ENCODE measurements around the gene PTPRN2. TPM values are rescaled to one million over a fixed set of nuclear protein-coding genes. Genes with fewer than 3 reads are reported as not detected.
"Not testable (repeated sequence)": the region's sequence is repeated elsewhere in the genome, so short reads cannot be mapped to it uniquely, and the experiment has no call there.

The PTPRN2 gene
- polyA plus RNA-seq, 1 experiment, result 0.02 TPM

DNA sequence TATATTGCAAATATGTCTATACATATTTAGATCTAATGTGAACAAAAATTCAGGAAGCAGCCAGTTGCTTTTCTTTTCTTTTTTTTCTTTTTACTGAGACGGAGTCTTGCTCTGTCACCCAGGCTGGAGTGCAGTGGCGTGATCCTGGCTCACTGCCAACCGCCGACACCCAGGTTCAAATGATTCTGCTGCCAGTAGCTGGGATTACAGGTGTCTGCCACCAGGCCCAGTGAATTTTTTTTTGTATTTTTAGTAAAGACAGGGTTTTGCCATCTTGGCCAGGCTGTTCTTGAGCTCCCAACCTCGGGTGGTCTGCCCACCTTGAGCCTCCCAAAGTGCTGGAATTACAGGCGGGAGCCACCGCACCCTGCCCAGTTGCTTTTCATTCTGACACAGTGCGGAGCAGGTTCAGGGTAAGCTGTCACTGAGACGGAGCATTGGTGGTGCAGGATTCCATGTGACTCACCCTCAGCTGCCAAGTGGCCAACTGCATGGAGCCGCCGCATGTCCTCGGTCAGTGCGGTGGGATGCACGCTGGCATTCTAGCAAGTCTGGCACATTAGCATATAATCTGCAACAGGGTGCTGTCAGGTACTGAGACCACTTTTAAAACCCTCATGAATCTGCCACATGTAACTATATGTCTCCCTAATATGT is 888.1 kb downstream of the PTPRN2 start:
- CTCF ChIA-PET, result no interaction called here

DNA sequence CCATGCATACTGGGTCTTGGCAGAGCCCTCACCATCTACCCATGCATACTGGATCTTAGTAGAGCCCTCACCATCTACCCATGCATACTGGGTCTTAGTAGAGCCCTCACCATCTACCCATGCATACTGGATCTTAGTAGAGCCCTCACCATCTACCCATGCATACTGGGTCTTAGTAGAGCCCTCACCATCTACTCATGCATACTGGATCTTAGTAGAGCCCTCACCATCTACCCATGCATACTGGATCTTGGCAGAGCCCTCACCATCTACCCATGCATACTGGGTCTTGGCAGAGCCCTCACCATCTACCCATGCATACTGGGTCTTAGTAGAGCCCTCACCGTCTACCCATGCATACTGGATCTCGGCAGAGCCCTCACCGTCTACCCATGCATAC is 890.3 kb downstream of the PTPRN2 start:
- POLR2A ChIA-PET; H3K4me3 ChIP-seq (ENCODE audit: low read depth, low read length); H3K27ac ChIP-seq (ENCODE audit: low read depth, low read length); CTCF ChIA-PET; H3K27me3 ChIP-seq (ENCODE audit: control insufficient read depth, insufficient read depth, low read length); DNase-seq (ENCODE audit: low read depth, low spot score): not testable (repeated sequence)
- peaks cover 22% of the 10 kb centered on the region for H3K9me3 ChIP-seq (ENCODE audit: control insufficient read depth, insufficient read depth, low read length)

More for the DNA sequence above, 888.1 kb downstream of the PTPRN2 start:
- Histone ChIP-seq H3K27ac (ENCODE audit: low read depth, low read length) (no peak overlapping the region), H3K4me3 (ENCODE audit: low read depth, low read length) (no peak overlapping the region), H3K27me3 (ENCODE audit: control insufficient read depth, insufficient read depth, low read length) (no peaks in the 10 kb centered on the region), H3K9me3 (ENCODE audit: control insufficient read depth, insufficient read depth, low read length) (peaks cover 44% of the 10 kb centered on the region)
- no peak for DNase-seq (ENCODE audit: low read depth, low spot score)
- POLR2A ChIA-PET, result no interaction called here
- TF ChIP-seq, protein P1, sequence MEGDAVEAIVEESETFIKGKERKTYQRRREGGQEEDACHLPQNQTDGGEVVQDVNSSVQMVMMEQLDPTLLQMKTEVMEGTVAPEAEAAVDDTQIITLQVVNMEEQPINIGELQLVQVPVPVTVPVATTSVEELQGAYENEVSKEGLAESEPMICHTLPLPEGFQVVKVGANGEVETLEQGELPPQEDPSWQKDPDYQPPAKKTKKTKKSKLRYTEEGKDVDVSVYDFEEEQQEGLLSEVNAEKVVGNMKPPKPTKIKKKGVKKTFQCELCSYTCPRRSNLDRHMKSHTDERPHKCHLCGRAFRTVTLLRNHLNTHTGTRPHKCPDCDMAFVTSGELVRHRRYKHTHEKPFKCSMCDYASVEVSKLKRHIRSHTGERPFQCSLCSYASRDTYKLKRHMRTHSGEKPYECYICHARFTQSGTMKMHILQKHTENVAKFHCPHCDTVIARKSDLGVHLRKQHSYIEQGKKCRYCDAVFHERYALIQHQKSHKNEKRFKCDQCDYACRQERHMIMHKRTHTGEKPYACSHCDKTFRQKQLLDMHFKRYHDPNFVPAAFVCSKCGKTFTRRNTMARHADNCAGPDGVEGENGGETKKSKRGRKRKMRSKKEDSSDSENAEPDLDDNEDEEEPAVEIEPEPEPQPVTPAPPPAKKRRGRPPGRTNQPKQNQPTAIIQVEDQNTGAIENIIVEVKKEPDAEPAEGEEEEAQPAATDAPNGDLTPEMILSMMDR (IDR thresholded peaks at IDR 0.05; ENCODE audit: low read depth, low read length), result no peak

DNA sequence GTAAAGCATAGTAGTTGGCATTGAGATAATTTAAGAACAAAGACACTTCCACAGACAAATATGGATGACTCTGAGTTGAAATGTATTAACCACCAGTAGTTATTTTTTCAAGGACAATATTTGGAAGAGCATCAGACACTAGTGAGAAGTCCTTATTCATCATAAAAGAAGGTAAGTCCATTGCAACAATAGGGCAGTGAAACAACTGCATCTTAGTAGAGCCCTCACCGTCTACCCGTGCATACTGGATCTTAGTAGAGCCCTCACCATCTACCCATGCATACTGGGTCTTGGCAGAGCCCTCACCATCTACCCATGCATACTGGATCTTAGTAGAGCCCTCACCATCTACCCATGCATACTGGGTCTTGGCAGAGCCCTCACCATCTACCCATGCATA is 892.0 kb downstream of the PTPRN2 start:
- Histone ChIP-seq H3K27me3 (ENCODE audit: control insufficient read depth, insufficient read depth, low read length) (peaks cover 12% of the 10 kb centered on the region), H3K9me3 (ENCODE audit: control insufficient read depth, insufficient read depth, low read length) (peaks cover 10% of the 10 kb centered on the region)
- DNase-seq (ENCODE audit: low read depth, low spot score); H3K27ac ChIP-seq (ENCODE audit: low read depth, low read length); POLR2A ChIA-PET; H3K4me3 ChIP-seq (ENCODE audit: low read depth, low read length); CTCF ChIA-PET: not testable (repeated sequence)

DNA sequence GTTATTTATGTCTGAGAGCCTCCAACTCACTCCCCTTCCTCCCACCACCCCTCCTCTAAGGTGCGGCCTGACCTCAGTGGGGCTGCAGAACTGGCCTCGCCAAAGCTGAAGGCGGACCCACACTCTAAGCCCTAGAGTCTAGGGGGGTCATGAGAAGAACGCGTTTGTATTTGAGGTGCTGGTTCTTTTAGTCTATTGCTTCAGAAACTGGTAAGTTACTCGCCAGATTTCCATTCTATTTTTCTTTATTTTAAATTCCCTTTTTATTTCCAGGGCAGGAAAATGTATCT is 893.3 kb downstream of the PTPRN2 start:
- no peak for DNase-seq (ENCODE audit: low read depth, low spot score)
- Histone ChIP-seq H3K27me3 (ENCODE audit: control insufficient read depth, insufficient read depth, low read length) (peaks cover 22% of the 10 kb centered on the region), H3K9me3 (ENCODE audit: control insufficient read depth, insufficient read depth, low read length) (peaks cover under 1% of the 10 kb centered on the region), H3K27ac (ENCODE audit: low read depth, low read length) (no peak overlapping the region), H3K4me3 (ENCODE audit: low read depth, low read length) (no peak overlapping the region)
- ChIA-PET CTCF (no interaction called here), POLR2A (no interaction called here)
- TF ChIP-seq, protein P1 (IDR thresholded peaks at IDR 0.05; ENCODE audit: low read depth, low read length), result no peak

DNA sequence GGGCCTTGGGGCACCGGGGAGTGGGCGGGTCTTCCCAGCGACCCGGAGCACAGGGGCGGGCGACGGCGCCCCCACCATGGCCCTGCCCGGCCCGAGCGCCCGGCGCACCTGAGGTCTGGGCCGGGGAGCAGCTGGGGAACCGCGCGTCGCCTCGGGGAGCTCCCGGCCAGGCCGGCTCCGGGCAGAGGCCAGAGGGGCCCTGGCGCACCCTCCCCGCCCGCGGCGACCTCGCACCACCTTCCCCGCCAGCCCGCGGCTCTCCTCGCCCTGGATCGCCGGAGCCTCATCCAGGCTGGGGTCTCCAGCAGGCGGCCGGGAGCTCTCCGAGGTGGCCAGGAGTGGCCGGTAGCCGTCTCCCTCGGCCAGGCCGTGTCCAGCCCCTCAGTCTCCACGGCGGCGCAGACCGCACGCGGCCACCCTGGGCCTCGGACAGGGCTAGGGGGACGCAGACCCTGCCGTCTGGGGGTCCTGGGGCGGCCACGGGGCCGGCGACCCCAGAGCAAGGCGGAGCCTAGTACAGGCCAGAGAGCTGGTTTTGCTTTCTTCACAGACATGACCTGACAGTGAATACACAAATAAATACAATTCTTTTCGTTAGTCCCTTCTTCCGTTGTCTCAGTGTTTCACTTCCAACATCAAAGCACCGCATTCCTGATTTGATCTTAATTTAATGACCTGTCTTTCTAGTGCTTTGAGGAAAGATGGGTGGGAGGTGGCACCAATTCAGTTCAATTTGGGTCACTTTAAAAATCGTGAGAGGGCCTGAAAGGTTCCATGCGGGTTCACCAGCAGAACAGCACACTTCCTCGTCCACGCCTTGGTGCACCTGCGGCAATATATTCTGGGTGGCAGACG is 893.9 kb downstream of the PTPRN2 start:
- no peak for DNase-seq (ENCODE audit: low read depth, low spot score)
- TF ChIP-seq, protein P1 (IDR thresholded peaks at IDR 0.05; ENCODE audit: low read depth, low read length), result no peak
- Histone ChIP-seq H3K27me3 (ENCODE audit: control insufficient read depth, insufficient read depth, low read length) (peaks cover 23% of the 10 kb centered on the region), H3K9me3 (ENCODE audit: control insufficient read depth, insufficient read depth, low read length) (no peaks in the 10 kb centered on the region; the same call in 1 of the 2 replicates), H3K27ac (ENCODE audit: low read depth, low read length) (no peak overlapping the region), H3K4me3 (ENCODE audit: low read depth, low read length) (no peak overlapping the region)
- ChIA-PET POLR2A (no interaction called here), CTCF (no interaction called here)

DNA sequence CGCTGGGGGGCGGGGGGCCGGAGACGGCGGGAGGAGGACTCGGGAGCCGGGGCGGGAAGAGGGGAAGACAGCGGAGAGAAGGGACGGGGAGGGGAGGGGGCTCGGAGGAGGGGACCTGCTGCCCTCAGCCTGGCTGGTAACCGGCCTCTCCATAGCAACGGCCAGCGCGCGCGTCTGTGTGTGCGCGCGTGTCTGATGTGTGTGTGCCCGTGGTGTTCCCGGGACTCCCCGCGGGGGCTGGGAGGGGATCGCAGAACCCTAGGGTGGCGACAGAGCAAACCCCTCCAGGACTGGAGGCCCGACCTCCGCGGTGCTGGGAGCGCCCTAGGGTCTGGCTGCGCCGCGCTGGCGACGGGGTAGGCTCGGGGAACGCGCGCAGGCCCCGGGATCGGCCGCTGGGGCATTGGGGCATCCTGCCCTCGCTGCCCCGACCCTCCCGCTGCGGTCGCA is 894.5 kb downstream of the PTPRN2 start:
- CTCF ChIA-PET, result no interaction called here
- no peak for DNase-seq (ENCODE audit: low read depth, low spot score)
- Histone ChIP-seq H3K9me3 (ENCODE audit: control insufficient read depth, insufficient read depth, low read length) (no peaks in the 10 kb centered on the region; the same call in 1 of the 2 replicates), H3K27me3 (ENCODE audit: control insufficient read depth, insufficient read depth, low read length) (peaks cover 29% of the 10 kb centered on the region), H3K27ac (ENCODE audit: low read depth, low read length) (no peak overlapping the region), H3K4me3 (ENCODE audit: low read depth, low read length) (no peak overlapping the region)
- TF ChIP-seq, protein P1 (IDR thresholded peaks at IDR 0.05; ENCODE audit: low read depth, low read length), result no peak
- POLR2A ChIA-PET, result no interaction called here
